Superior temporal gyrus (tissue), 1 donor: Measurements from ENCODE around the gene IL17REL.
"Not testable (repeated sequence)": the region's sequence is repeated elsewhere in the genome, so short reads cannot be mapped to it uniquely, and the experiment has no call there.

Experiments used
- DNase-seq: peaks from one replicate; pipeline ENCODE4 v3.0.0-alpha.2; 2016; ENCODE audit errors: extremely low spot score

The IL17REL gene

GRCh38 chr22:49956418-49956770 lies 56.2 kb downstream of the IL17REL start:
- no peak for DNase-seq

- no peak for DNase-seq
Measured at GRCh38 chr22:49955581-49956417, 56.8 kb downstream of the IL17REL start.

GRCh38 chr22:49954991-49955580 lies 57.5 kb downstream of the IL17REL start:
- DNase-seq, result no peak

GRCh38 chr22:49954354-49954753 lies 58.2 kb downstream of the IL17REL start:
- DNase-seq, result no peak

- no peak for DNase-seq
Measured at GRCh38 chr22:49953680-49954344, 58.8 kb downstream of the IL17REL start.

- DNase-seq, result no peak
Measured at GRCh38 chr22:49953027-49953679, 59.4 kb downstream of the IL17REL start.

GRCh38 chr22:49951986-49952896 lies 60.3 kb downstream of the IL17REL start:
- DNase-seq, result no peak

- no peak for DNase-seq
Measured at GRCh38 chr22:49951678-49951985, 60.9 kb downstream of the IL17REL start.

GRCh38 chr22:49951000-49951677 lies 61.4 kb downstream of the IL17REL start:
- no peak for DNase-seq

GRCh38 chr22:49950396-49950994 lies 62.1 kb downstream of the IL17REL start:
- DNase-seq, result no peak

- no peak for DNase-seq
Measured at GRCh38 chr22:49949914-49950292, 62.7 kb downstream of the IL17REL start.

GRCh38 chr22:49948958-49949913 lies 63.3 kb downstream of the IL17REL start:
- no peak for DNase-seq

GRCh38 chr22:49948116-49948957 lies 64.2 kb downstream of the IL17REL start:
- no peak for DNase-seq

GRCh38 chr22:49947296-49947622 lies 65.3 kb downstream of the IL17REL start:
- no peak for DNase-seq

- DNase-seq, result no peak
Measured at GRCh38 chr22:49946612-49947295, 65.8 kb downstream of the IL17REL start.

- not testable (repeated sequence) for DNase-seq
Measured at GRCh38 chr22:49945042-49945794, 67.3 kb downstream of the IL17REL start.
